HepG2 (cell line): ENCODE data around the gene HYI. TPM values are rescaled to one million over a fixed set of nuclear protein-coding genes. Genes with fewer than 3 reads are reported as not detected.

Experiments used
- ATAC-seq: fragments of 200-7000 bp; cut with Tn5 transposase; 3 replicates; pipeline ENCODE4 v1.9.1; 2020; ENCODE audit warnings: mild to moderate bottlenecking, moderate library complexity
- BruUV-seq: library from RNA; stranded (reverse); fragments of 400-500 nt; replicated peaks from 2 replicates; lab custom pipeline; 2021; lab: Mats Ljungman, UMichigan
- CTCF ChIA-PET: fragments of 300-600 bp; formaldehyde crosslinking; extraction: SDS; loops from one replicate; lab custom pipeline; 2021; ENCODE audit warnings: low total read pairs, inconsistent platforms, low intra/inter-chr PET ratio; lab: Yijun Ruan, JAX
- POLR2A ChIA-PET: fragments of 350-600 bp; sonication (Branson Sonifier 250); formaldehyde crosslinking; loops from one replicate; lab custom pipeline; 2020; ENCODE audit warnings: antibody characterized with exemption, inconsistent platforms; lab: Yijun Ruan, JAX
- DNase-seq: peaks from one replicate; pipeline ENCODE4 v3.0.0-alpha.2; 2015; ENCODE audit warnings: low spot score
- FAIRE-seq: peaks from 3 replicates; lab custom pipeline; 2011; peaks lifted over from hg19 to GRCh38; lab: Jason Lieb, UNC
- H2AFZ ChIP-seq: one replicate; pipeline ENCODE4 v1.6.1; 2011; ENCODE audit warnings: low read length, inconsistent platforms
- H3K27ac ChIP-seq: fragments of 300-600 bp; 3 replicates; pipeline ENCODE4 v1.8.0; 2011; ENCODE audit warnings: mixed run types, mild to moderate bottlenecking, mixed read lengths, low read length, inconsistent platforms; ENCODE audit not compliant: insufficient read depth; ENCODE audit errors: extremely low read length
- H3K27me3 ChIP-seq, 2 experiments: fragments of 200-600 bp in 1 of 2; 2 replicates in 1 of 2; 3 replicates in 1 of 2; pipeline versions ENCODE4 v1.6.0 to v1.8.0; 2011; ENCODE audit warnings: low read length in 2 of 2, mild to moderate bottlenecking in 2 of 2, moderate library complexity in 2 of 2, inconsistent platforms in 1 of 2; ENCODE audit not compliant: insufficient read depth in 2 of 2, control insufficient read depth in 1 of 2
- H3K36me3 ChIP-seq, 2 experiments: fragments of 200-600 bp in 1 of 2; replicated peaks in 1 of 2; 2 replicates in 1 of 2; 3 replicates in 1 of 2; pipeline versions ENCODE4 v1.5.1 to v1.8.0; 2011; ENCODE audit warnings: low read length in 2 of 2, inconsistent platforms in 1 of 2; ENCODE audit not compliant: insufficient read depth in 2 of 2, control insufficient read depth in 1 of 2
- H3K4me1 ChIP-seq: 2 replicates; pipeline ENCODE4 v1.5.1; 2012; ENCODE audit warnings: low read length, inconsistent platforms; ENCODE audit not compliant: insufficient read depth
- H3K4me2 ChIP-seq: 2 replicates; pipeline ENCODE4 v1.6.0; 2011; ENCODE audit warnings: low read depth, low read length, inconsistent platforms
- H3K4me3 ChIP-seq, 3 experiments: fragments of 200-600 bp in 1 of 3; sonication (generic), shearing (Covaris generic) in 1 of 3; replicated peaks in 1 of 3; 2 replicates each; pipeline ENCODE4 v1.5.1; 2011 to 2016; ENCODE audit warnings: low read length in 3 of 3, inconsistent platforms in 2 of 3, low read depth in 2 of 3, mild to moderate bottlenecking in 2 of 3, control low read depth in 1 of 3, mixed read lengths in 1 of 3; ENCODE audit not compliant: insufficient read depth in 1 of 3
- H3K79me2 ChIP-seq: one replicate; pipeline ENCODE4 v1.6.1; 2011; ENCODE audit warnings: low read length, inconsistent platforms; ENCODE audit not compliant: insufficient read depth
- H3K9ac ChIP-seq: 2 replicates; pipeline ENCODE4 v1.6.0; 2011; ENCODE audit warnings: mild to moderate bottlenecking, low read depth, low read length, inconsistent platforms; ENCODE audit not compliant: insufficient read depth
- H3K9me3 ChIP-seq: 2 replicates; pipeline ENCODE4 v1.5.1; 2012; ENCODE audit warnings: mild to moderate bottlenecking, low read length
- H4K20me1 ChIP-seq: 2 replicates; pipeline ENCODE4 v1.6.0; 2011; ENCODE audit warnings: inconsistent platforms, mild to moderate bottlenecking, low read length, moderate library complexity; ENCODE audit not compliant: insufficient read depth
- BRD4 ChIP-seq: sonication (generic); formaldehyde crosslinking; IDR thresholded peaks from 2 replicates; pipeline ENCODE4 v1.4.0; 2020; ENCODE audit warnings: missing genetic modification reagents
- CENPT ChIP-seq: sonication (generic); formaldehyde crosslinking; IDR thresholded peaks from 2 replicates; pipeline ENCODE4 v1.8.0; 2022; ENCODE audit warnings: low read depth, mild to moderate bottlenecking, moderate library complexity, missing genetic modification reagents
- HHEX ChIP-seq: IDR thresholded peaks from 2 replicates; pipeline ENCODE4 v1.6.1; 2016; ENCODE audit warnings: control low read depth
- NFYC ChIP-seq: IDR thresholded peaks from 2 replicates; pipeline ENCODE4 v1.6.1; 2016; ENCODE audit warnings: missing genetic modification reagents, missing compliant biosample characterization
- SUZ12 ChIP-seq: fragments of 150-350 bp; IDR thresholded peaks from 2 replicates; pipeline ENCODE4 v1.6.1; 2014; ENCODE audit warnings: low read depth, low read length
- ZMAT3 ChIP-seq: sonication (generic); formaldehyde crosslinking; conservative IDR thresholded peaks from 2 replicates; pipeline ENCODE4 v1.7.0; 2021; ENCODE audit warnings: missing genetic modification reagents
- ZNF432 ChIP-seq: sonication (generic); formaldehyde crosslinking; IDR thresholded peaks from 2 replicates; pipeline ENCODE4 v1.5.0; 2020; ENCODE audit warnings: missing genetic modification reagents, mild to moderate bottlenecking, borderline replicate concordance
- ZNF577 ChIP-seq: sonication (generic); formaldehyde crosslinking; IDR thresholded peaks from 2 replicates; pipeline ENCODE4 v1.4.0; 2020; ENCODE audit warnings: mild to moderate bottlenecking, low read depth, missing genetic modification reagents, borderline replicate concordance
- WGBS: methylation state at CpG from one replicate; pipeline ENCODE4 v1.1.6; 2017; ENCODE audit warnings: low lambda C conversion rate; 5-methylcytosine and 5-hydroxymethylcytosine counted together
- in situ Hi-C: cut with HindIII; loops from 2 replicates; pipeline ENCODE4 v1.10.0; 2017; ENCODE audit warnings: low pct_unique_long_range_greater_than_20kb; ENCODE audit not compliant: extremely low pct_ligation_motif_present
- intact Hi-C: fragments of 100-400 bp; cut with micrococcal nuclease; formaldehyde crosslinking; loops from one replicate; pipeline ENCODE4 v1.10.0; 2022; ENCODE audit not compliant: unreplicated experiment
- polyA plus RNA-seq, 8 experiments: library from polyadenylated mRNA; depleted of rRNA in 3 of 8; stranded (reverse) in 7 of 8; unstranded in 1 of 8; fragments of >200 nt; fragmentation: Illumina TruSeq in 4 of 8; extraction: Trizol in 4 of 8; gene quantifications; 2 replicates each; pipeline versions ENCODE4 v1.2.1 to v1.2.3, GENCODE V29; 2011 to 2016; ENCODE audit warnings: low read depth in 4 of 8, missing spikeins in 1 of 8, mixed read lengths in 1 of 8; ENCODE audit not compliant: insufficient read depth in 1 of 8
- total RNA-seq, 5 experiments: library from RNA; depleted of rRNA; stranded (reverse); fragments of >200 nt; fragmentation: Illumina TruSeq; extraction: Trizol; gene quantifications; 2 replicates each; pipeline ENCODE4 v1.2.3, GENCODE V29; 2016; ENCODE audit warnings: low read depth in 1 of 5
- TF ChIP-seq, protein P1 (sequence below): fragments of 450-650 bp; IDR thresholded peaks from 2 replicates; pipeline ENCODE4 v1.6.1; 2016
- TF ChIP-seq, protein P2 (sequence below): sonication (generic); formaldehyde crosslinking; IDR thresholded peaks from 2 replicates; pipeline ENCODE4 v1.4.0; 2020; ENCODE audit warnings: mild to moderate bottlenecking, missing genetic modification reagents, borderline replicate concordance

The HYI gene
- total and polyA plus RNA-seq, 2 of the 13 experiments (the other 11 are each of a cell fraction or from before 2014, with no cell fraction given): not detected

DNA sequence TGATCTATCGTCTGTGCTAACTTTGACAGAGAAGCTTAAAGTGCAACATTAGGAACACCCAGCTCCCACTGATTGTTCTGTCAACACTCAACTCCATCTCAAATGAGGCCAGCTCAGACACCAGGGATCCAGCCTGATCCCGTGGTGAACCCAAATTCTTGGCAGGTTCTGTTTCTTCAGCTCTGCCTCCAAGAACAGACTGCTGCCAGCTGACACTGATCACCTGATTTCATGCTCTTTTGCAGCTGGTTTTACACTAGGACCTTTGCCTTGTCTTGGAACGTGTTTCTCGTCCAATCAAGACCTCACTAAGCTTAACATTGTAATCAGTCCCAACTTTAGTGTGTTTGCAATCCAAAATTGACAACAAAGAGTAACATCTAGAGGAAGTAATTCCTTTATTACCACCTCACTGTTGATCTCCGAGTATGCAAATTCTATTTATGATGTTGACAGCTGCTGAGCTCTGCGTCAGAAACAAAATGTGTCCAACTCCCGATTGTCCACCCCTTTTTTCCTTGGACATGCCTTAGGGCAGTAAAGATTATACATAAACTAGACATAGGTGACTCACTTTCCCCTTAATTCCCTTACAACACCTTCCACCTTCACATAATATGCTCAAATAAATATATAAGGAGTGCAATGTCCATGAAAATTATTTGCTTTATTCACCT is 1.6 kb upstream of the HYI start:
- WGBS: 35% methylated on average over 7 of the region's 7 CpGs
- Histone ChIP-seq H3K4me1 (no peaks in the 10 kb centered on the region), H3K27ac (no peak overlapping the region), H3K9ac (no peak overlapping the region), H3K79me2 (no peaks in the 10 kb centered on the region), H3K4me3 (no peak overlapping the region), H2AFZ (no peak overlapping the region), H3K4me2 (no peak overlapping the region), H3K9me3 (no peaks in the 10 kb centered on the region), H3K27me3 (no peaks in the 10 kb centered on the region), H3K36me3 (0 out of 5 replicates have a peak, but pooled peaks cover 0 to 2% of the 10 kb centered on the region in 2 experiments), H4K20me1 (no peaks in the 10 kb centered on the region)
- DNase-seq (no peak), FAIRE-seq (no peak), ATAC-seq (no peak)
- no TSS peak for BruUV-seq
- POLR2A ChIA-PET: interaction anchor here (1.2 kb wide), 1 partner anchor 16 kb away, joined by 4 read pairs; no protein-coding TSS in a partner anchor
- CTCF ChIA-PET: no interaction called here
- TF ChIP-seq HHEX (CRISPR knock-in tag): no peak
- TF ChIP-seq ZNF577 (CRISPR knock-in tag): no peak
- TF ChIP-seq ZNF432 (CRISPR knock-in tag): no peak
- TF ChIP-seq SUZ12: no peak
- intact Hi-C loops (no loop called here), in situ Hi-C loops (no loop called here)

DNA sequence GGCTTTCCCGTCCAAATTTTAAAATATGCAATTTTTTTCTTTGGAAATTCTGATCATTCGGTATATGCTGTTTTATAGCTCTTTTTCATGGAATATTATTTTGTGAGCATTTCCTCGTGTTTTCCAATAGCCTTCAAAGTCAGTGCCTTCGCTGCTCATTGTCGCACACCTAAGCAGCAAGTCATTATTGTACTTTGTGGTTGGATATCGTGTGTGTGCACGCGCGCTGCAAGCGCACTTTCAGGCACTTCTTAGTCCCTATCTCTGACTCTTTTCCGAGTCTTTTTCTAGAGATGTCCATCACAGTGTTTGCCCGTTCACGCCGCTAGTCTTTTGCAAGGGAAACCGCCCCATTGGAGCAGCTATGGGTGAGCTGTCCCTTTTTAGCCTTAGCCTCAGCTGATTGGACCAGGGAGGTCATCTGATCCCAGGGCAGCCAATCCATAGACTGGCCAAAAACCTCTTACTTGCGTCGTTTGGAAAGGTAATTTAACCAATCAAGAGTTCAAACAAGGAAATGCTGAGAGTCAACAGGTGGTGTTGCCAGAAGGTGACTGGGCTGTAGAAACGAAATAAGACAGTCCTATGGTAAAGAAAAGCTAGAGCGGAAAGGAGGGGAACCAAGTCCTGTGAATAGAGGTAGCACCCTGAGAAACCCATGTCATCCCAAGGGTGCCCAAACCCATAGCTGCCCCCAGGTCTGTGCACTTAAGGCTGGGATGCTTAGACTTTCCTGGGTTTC is 710 bp upstream of the HYI start:
- Histone ChIP-seq H3K36me3 (0 out of 5 replicates have a peak, but pooled peaks cover 0 to 2% of the 10 kb centered on the region in 2 experiments), H3K27me3 (no peaks in the 10 kb centered on the region), H2AFZ (no peak overlapping the region), H3K9ac (no peak overlapping the region), H3K79me2 (no peaks in the 10 kb centered on the region), H3K27ac (no peak overlapping the region), H3K4me1 (no peaks in the 10 kb centered on the region), H3K4me3 (no peak overlapping the region), H3K9me3 (no peaks in the 10 kb centered on the region), H4K20me1 (no peaks in the 10 kb centered on the region), H3K4me2 (no peak overlapping the region)
- FAIRE-seq (no peak), ATAC-seq (no peak), DNase-seq (no peak)
- ChIA-PET POLR2A (interaction anchor here (1.2 kb wide), 1 partner anchor 15 kb away, joined by 4 read pairs; no protein-coding TSS in a partner anchor), CTCF (no interaction called here)
- intact Hi-C loops: no loop called here
- no TSS peak for BruUV-seq
- in situ Hi-C loops: no loop called here
- 88% methylated on average over 19 of the region's 19 CpGs for WGBS
- TF ChIP-seq, protein P1, sequence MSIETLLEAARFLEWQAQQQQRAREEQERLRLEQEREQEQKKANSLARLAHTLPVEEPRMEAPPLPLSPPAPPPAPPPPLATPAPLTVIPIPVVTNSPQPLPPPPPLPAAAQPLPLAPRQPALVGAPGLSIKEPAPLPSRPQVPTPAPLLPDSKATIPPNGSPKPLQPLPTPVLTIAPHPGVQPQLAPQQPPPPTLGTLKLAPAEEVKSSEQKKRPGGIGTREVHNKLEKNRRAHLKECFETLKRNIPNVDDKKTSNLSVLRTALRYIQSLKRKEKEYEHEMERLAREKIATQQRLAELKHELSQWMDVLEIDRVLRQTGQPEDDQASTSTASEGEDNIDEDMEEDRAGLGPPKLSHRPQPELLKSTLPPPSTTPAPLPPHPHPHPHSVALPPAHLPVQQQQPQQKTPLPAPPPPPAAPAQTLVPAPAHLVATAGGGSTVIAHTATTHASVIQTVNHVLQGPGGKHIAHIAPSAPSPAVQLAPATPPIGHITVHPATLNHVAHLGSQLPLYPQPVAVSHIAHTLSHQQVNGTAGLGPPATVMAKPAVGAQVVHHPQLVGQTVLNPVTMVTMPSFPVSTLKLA: no peak
- TF ChIP-seq CENPT (CRISPR knock-in tag) (no peak), BRD4 (no peak), ZMAT3 (CRISPR knock-in tag) (no peak), NFYC (CRISPR knock-in tag) (no peak)
- TF ChIP-seq, protein P2, sequence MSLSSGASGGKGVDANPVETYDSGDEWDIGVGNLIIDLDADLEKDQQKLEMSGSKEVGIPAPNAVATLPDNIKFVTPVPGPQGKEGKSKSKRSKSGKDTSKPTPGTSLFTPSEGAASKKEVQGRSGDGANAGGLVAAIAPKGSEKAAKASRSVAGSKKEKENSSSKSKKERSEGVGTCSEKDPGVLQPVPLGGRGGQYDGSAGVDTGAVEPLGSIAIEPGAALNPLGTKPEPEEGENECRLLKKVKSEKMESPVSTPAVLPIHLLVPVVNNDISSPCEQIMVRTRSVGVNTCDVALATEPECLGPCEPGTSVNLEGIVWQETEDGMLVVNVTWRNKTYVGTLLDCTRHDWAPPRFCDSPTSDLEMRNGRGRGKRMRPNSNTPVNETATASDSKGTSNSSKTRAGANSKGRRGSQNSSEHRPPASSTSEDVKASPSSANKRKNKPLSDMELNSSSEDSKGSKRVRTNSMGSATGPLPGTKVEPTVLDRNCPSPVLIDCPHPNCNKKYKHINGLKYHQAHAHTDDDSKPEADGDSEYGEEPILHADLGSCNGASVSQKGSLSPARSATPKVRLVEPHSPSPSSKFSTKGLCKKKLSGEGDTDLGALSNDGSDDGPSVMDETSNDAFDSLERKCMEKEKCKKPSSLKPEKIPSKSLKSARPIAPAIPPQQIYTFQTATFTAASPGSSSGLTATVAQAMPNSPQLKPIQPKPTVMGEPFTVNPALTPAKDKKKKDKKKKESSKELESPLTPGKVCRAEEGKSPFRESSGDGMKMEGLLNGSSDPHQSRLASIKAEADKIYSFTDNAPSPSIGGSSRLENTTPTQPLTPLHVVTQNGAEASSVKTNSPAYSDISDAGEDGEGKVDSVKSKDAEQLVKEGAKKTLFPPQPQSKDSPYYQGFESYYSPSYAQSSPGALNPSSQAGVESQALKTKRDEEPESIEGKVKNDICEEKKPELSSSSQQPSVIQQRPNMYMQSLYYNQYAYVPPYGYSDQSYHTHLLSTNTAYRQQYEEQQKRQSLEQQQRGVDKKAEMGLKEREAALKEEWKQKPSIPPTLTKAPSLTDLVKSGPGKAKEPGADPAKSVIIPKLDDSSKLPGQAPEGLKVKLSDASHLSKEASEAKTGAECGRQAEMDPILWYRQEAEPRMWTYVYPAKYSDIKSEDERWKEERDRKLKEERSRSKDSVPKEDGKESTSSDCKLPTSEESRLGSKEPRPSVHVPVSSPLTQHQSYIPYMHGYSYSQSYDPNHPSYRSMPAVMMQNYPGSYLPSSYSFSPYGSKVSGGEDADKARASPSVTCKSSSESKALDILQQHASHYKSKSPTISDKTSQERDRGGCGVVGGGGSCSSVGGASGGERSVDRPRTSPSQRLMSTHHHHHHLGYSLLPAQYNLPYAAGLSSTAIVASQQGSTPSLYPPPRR (CRISPR knock-in tag): no peak
